PC-9 (cell line): ENCODE results near the gene JMJD6. TPM values are rescaled to one million over a fixed set of nuclear protein-coding genes. Genes with fewer than 3 reads are reported as not detected.

Source experiments
- BruUV-seq: library from RNA; stranded (reverse); fragments of 400-500 nt; replicated peaks from 2 replicates; lab custom pipeline; 2021; lab: Mats Ljungman, UMichigan
- CTCF ChIA-PET: fragments of 300-600 bp; sonication (Branson Sonifier 250); formaldehyde crosslinking; loops from one replicate; lab custom pipeline; 2022; ENCODE audit warnings: antibody characterized with exemption; lab: Charles Lee
- POLR2A ChIA-PET: fragments of 300-600 bp; sonication (Branson Sonifier 250); formaldehyde crosslinking; loops from one replicate; lab custom pipeline; 2022; ENCODE audit warnings: antibody characterized with exemption; ENCODE audit not compliant: unreplicated experiment; lab: Charles Lee
- DNase-seq, 2 experiments: peaks; one replicate each; pipeline versions ENCODE4 v3.0.0 to v3.0.0-alpha.2; 2015 to 2022; ENCODE audit warnings: mixed read lengths in 1 of 2
- H2AFZ ChIP-seq: fragments of 200-600 bp; sonication (generic); 2 replicates; pipeline ENCODE4 v1.8.1; 2017; ENCODE audit warnings: antibody characterized with exemption
- H3F3A ChIP-seq: fragments of 200-600 bp; sonication (generic); 2 replicates; pipeline ENCODE4 v1.8.1; 2017; ENCODE audit warnings: antibody characterized with exemption, mild to moderate bottlenecking, low read depth; ENCODE audit not compliant: insufficient read depth
- H3K27ac ChIP-seq: fragments of 200-600 bp; sonication (generic); 2 replicates; pipeline ENCODE4 v1.6.1; 2016; ENCODE audit warnings: mixed run types
- H3K27me3 ChIP-seq: fragments of 200-600 bp; sonication (generic); 2 replicates; pipeline ENCODE4 v1.6.1; 2016; ENCODE audit warnings: low read depth, mixed run types; ENCODE audit not compliant: insufficient read depth
- H3K36me3 ChIP-seq: fragments of 200-600 bp; sonication (generic); 2 replicates; pipeline ENCODE4 v1.6.1; 2016; ENCODE audit warnings: low read depth, mixed run types
- H3K4me1 ChIP-seq: fragments of 200-600 bp; sonication (generic); replicated peaks from 2 replicates; pipeline ENCODE4 v1.6.1; 2016; ENCODE audit warnings: mixed run types; ENCODE audit not compliant: insufficient read depth
- H3K4me2 ChIP-seq: fragments of 200-600 bp; sonication (generic); 2 replicates; pipeline ENCODE4 v1.6.1; 2017; ENCODE audit warnings: mixed run types
- H3K4me3 ChIP-seq: fragments of 200-600 bp; sonication (generic); 2 replicates; pipeline ENCODE4 v1.6.1; 2016; ENCODE audit warnings: mixed run types
- H3K79me2 ChIP-seq: fragments of 200-600 bp; sonication (generic); 2 replicates; pipeline ENCODE4 v1.6.1; 2017; ENCODE audit warnings: low read depth, mixed run types
- H3K9me2 ChIP-seq: fragments of 200-600 bp; sonication (generic); 2 replicates; pipeline ENCODE4 v1.8.1; 2017; ENCODE audit warnings: mild to moderate bottlenecking; ENCODE audit not compliant: insufficient read depth
- H3K9me3 ChIP-seq: fragments of 200-600 bp; sonication (generic); 2 replicates; pipeline ENCODE4 v1.8.1; 2016; ENCODE audit warnings: low read depth; ENCODE audit not compliant: insufficient read depth
- H4K20me1 ChIP-seq: fragments of 200-600 bp; sonication (generic); 2 replicates; pipeline ENCODE4 v1.8.1; 2017; ENCODE audit not compliant: insufficient read depth
- CTCF ChIP-seq: fragments of 200-600 bp; sonication (generic); conservative IDR thresholded peaks from 2 replicates; pipeline ENCODE4 v1.6.1; 2017; ENCODE audit warnings: mixed run types, antibody characterized with exemption, mild to moderate bottlenecking, moderate library complexity
- EZH2 ChIP-seq: fragments of 200-600 bp; sonication (generic); IDR thresholded peaks from 2 replicates; pipeline ENCODE4 v1.8.0; 2017; ENCODE audit warnings: antibody characterized with exemption, low read depth
- intact Hi-C: fragments of 100-400 bp; cut with micrococcal nuclease; formaldehyde crosslinking; loops from one replicate; pipeline ENCODE4 v1.10.0; 2022; ENCODE audit not compliant: unreplicated experiment
- total RNA-seq: library from RNA; stranded (reverse); gene quantifications from 2 replicates; pipeline ENCODE4 v1.2.3, GENCODE V29; 2021

The JMJD6 gene
- total RNA-seq, 1 experiment from 2014 or later: 25.2 TPM

GRCh38 chr17:76716146-76716838 is 10.1 kb downstream of the JMJD6 start:
- no peak for DNase-seq

DNA sequence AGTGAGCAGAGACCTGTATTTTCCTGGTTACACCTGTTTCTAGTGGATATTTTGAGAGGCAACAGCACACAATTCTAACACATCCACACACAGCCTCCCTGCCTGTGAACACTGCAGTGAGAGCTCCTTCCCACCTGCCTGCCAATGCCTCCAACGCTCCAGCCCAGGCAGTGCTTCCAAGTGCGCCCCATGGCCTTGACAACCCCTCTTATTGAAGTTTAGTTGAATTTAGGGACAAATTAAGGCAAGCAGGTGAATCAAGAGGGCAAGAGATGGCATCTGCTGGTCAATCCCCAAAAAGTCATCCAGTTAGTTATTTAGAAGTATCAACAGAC is 10.9 kb downstream of the JMJD6 start:
- POLR2A ChIA-PET: no interaction called here
- intact Hi-C loops: loop anchor here (1.0 to 10.0 kb wide), 2 partner anchors 251 to 307 kb away; partner anchors contain the start of gene AANAT
- no peaks in the 10 kb centered on the region for H3K9me3 ChIP-seq
- H3K4me3 ChIP-seq: no peak overlapping the region
- H3K9me2 ChIP-seq: no peaks in the 10 kb centered on the region
- H2AFZ ChIP-seq: no peak overlapping the region
- no peaks in the 10 kb centered on the region for H3K36me3 ChIP-seq
- CTCF ChIA-PET: no interaction called here
- TF ChIP-seq EZH2 (no peak), CTCF (no peak)
- no peaks in the 10 kb centered on the region for H4K20me1 ChIP-seq
- BruUV-seq: no TSS peak
- H3K27ac ChIP-seq: no peak overlapping the region
- 0 out of 2 replicates have a peak, but pooled peaks cover 6% of the 10 kb centered on the region for H3K4me1 ChIP-seq
- DNase-seq: no peak
- H3K27me3 ChIP-seq: no peaks in the 10 kb centered on the region
- peaks cover 7% of the 10 kb centered on the region; the same call in 1 of the 2 replicates for H3F3A ChIP-seq
- H3K4me2 ChIP-seq: no peak overlapping the region
- H3K79me2 ChIP-seq: no peaks in the 10 kb centered on the region

More at GRCh38 chr17:76716146-76716838, 10.1 kb downstream of the JMJD6 start:
- Histone ChIP-seq H2AFZ (no peak overlapping the region), H3K27me3 (no peaks in the 10 kb centered on the region), H3K4me1 (0 out of 2 replicates have a peak, but pooled peaks cover 4% of the 10 kb centered on the region), H3K36me3 (no peaks in the 10 kb centered on the region), H3K4me3 (no peak overlapping the region), H3K79me2 (no peaks in the 10 kb centered on the region), H4K20me1 (no peaks in the 10 kb centered on the region), H3F3A (peaks cover 7% of the 10 kb centered on the region; the same call in 1 of the 2 replicates), H3K9me2 (no peaks in the 10 kb centered on the region), H3K9me3 (no peaks in the 10 kb centered on the region), H3K4me2 (no peak overlapping the region), H3K27ac (no peak overlapping the region)
- intact Hi-C loops: loop anchor here (10.0 kb wide), 1 partner anchor 251 kb away; the partner anchor contains the start of gene AANAT
- TF ChIP-seq CTCF (no peak), EZH2 (no peak)
- ChIA-PET POLR2A (no interaction called here), CTCF (interaction anchor here (0.6 to 1.0 kb wide), 2 partner anchors 62 to 223 kb away, joined by 3 to 9 read pairs; no protein-coding TSS in a partner anchor)
- BruUV-seq: no TSS peak

- POLR2A ChIA-PET: no interaction called here
- BruUV-seq: no TSS peak
- H3K9me3 ChIP-seq: no peaks in the 10 kb centered on the region
- no peaks in the 10 kb centered on the region for H3K9me2 ChIP-seq
- TF ChIP-seq CTCF (peak; percentile 86), EZH2 (no peak)
- H3K27me3 ChIP-seq: no peaks in the 10 kb centered on the region
- DNase-seq: peak in 1 of 2 experiments; percentile 61
- 0 out of 2 replicates have a peak, but pooled peaks cover 6% of the 10 kb centered on the region for H3K4me1 ChIP-seq
- H3K4me3 ChIP-seq: no peak overlapping the region
- CTCF ChIA-PET: interaction anchor here (1.2 kb wide), 1 partner anchor 91 kb away, joined by 3 read pairs; no protein-coding TSS in a partner anchor
- no peaks in the 10 kb centered on the region for H4K20me1 ChIP-seq
- intact Hi-C loops: loop anchor here (1.0 to 10.0 kb wide), 3 partner anchors 192 to 307 kb away; partner anchors contain the start of gene AANAT
- no peak overlapping the region for H3K4me2 ChIP-seq
- H3K79me2 ChIP-seq: no peaks in the 10 kb centered on the region
- peaks cover 7% of the 10 kb centered on the region; the same call in 1 of the 2 replicates for H3F3A ChIP-seq
- H3K36me3 ChIP-seq: no peaks in the 10 kb centered on the region
- H2AFZ ChIP-seq: no peak overlapping the region
- no peak overlapping the region for H3K27ac ChIP-seq
These were observed 11.4 kb downstream of the JMJD6 start for GRCh38 chr17:76714822-76715495.
